ENCODE data around the gene PCDH1. TPM values are rescaled to one million over a fixed set of nuclear protein-coding genes. Genes with fewer than 3 reads are reported as not detected.

Gene PCDH1
- total and polyA plus RNA-seq, 2 of the 8 experiments (the other 6 are each of a cell fraction or from before 2014, with no cell fraction given): 101 to 102 TPM

DNA sequence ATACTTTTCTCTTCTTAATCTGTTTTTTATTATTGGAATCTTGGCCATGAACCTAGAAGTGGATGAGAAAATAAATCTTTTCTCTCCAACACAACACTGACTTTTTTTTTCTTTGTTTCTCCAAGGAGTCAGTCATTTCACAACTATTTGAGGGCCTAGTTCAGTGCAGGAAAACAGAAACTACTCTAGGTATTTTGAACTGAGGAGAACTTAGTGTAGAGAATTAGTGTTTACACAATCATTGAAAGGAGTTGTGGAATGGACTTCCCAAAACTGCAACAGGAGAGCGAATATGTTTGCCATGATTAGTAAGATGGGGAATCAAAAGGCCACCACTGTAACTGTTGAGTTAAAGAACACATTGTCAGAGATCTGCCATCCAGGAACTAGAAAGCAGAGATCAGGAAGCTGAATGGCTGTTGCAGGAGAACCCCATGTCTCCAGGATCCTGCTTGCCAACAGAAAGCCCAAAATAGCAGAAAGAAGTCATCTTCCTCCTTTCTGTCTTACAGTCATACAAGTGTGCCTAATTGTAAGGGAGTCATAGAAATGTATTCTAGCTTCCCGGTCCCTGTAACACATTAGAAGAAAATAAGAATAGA lies 20.3 kb upstream of the PCDH1 start:
- 96% methylated on average over 2 of the region's 2 CpGs; no CpG with 5 or more reads in 1 of the 2 experiments for WGBS, 2 experiments (ENCODE audit: extremely low coverage in 1 of 2, insufficient coverage in 1 of 2, insufficient read length in 1 of 2, insufficient replicate concordance in 2 of 2, low coverage in 1 of 2, low lambda C conversion rate in 2 of 2, missing lambda C conversion rate in 1 of 2)
- H3K9ac ChIP-seq (replicated peaks in 1 of 4; ENCODE audit: extremely low read depth in 1 of 4, low read depth in 3 of 4, low read length in 3 of 4): no peak overlapping the region
- H3K4me1 ChIP-seq (replicated peaks in 1 of 4; ENCODE audit: control insufficient read depth in 3 of 4, insufficient read depth in 4 of 4, low read length in 3 of 4): no peaks in the 10 kb centered on the region
- H3K27ac ChIP-seq (ENCODE audit: low read depth, low read length): no peak overlapping the region
- no peak overlapping the region for H2BK20ac ChIP-seq (ENCODE audit: low read length)
- no peak overlapping the region for H3K56ac ChIP-seq (replicated peaks; ENCODE audit: insufficient read length, low read depth, low read length)
- no peaks in the 10 kb centered on the region for H3K27me3 ChIP-seq (replicated peaks in 1 of 4; ENCODE audit: control insufficient read depth in 3 of 4, extremely low read depth in 1 of 4, insufficient read depth in 3 of 4, low read length in 3 of 4)
- no peaks in the 10 kb centered on the region for H3K9me3 ChIP-seq (ENCODE audit: insufficient read depth in 2 of 2, low read depth in 1 of 2, low read length in 1 of 2)
- no peak overlapping the region for H4K8ac ChIP-seq (ENCODE audit: extremely low read depth, insufficient read depth, low read length)
- H2AK5ac ChIP-seq (ENCODE audit: low read depth, low read length): no peak overlapping the region
- no peak overlapping the region for H2BK12ac ChIP-seq (ENCODE audit: low read depth, low read length)
- ChIA-PET POLR2A (ENCODE audit: partially characterized antibody) (interaction anchor here (0.6 to 2.1 kb wide), 4 partner anchors 17 to 280 kb away, joined by 3 to 5 read pairs (median 4); partner anchors contain the start of gene PCDH1), CTCF (ENCODE audit: partially characterized antibody) (interaction anchor here (0.9 to 2.1 kb wide), 4 partner anchors 9 to 197 kb away, joined by 3 to 11 read pairs (median 3); no protein-coding TSS in a partner anchor)
- H2AFZ ChIP-seq (ENCODE audit: low read length): no peak overlapping the region
- no peak overlapping the region for H4K5ac ChIP-seq (ENCODE audit: insufficient read length, low read depth, low read length)
- H3K36me3 ChIP-seq (ENCODE audit: control insufficient read depth in 2 of 4, insufficient read depth in 4 of 4, low read length in 3 of 4): no peaks in the 10 kb centered on the region
- H3K4me3 ChIP-seq (ENCODE audit: extremely low read depth in 1 of 4, insufficient read depth in 2 of 4, low read depth in 3 of 4, low read length in 4 of 4): no peak overlapping the region
- no peak overlapping the region for H3K4ac ChIP-seq (replicated peaks; ENCODE audit: insufficient read length, low read depth, low read length)
- DNase-seq (ENCODE audit: low read depth in 1 of 2, low spot score in 2 of 2): no peak
- H2BK15ac ChIP-seq (ENCODE audit: low read length): no peak overlapping the region
- H4K91ac ChIP-seq (replicated peaks; ENCODE audit: insufficient read length, low read length): no peak overlapping the region
- no peak overlapping the region for H2BK120ac ChIP-seq (replicated peaks; ENCODE audit: low read depth, low read length)
- H3K4me2 ChIP-seq (ENCODE audit: insufficient read depth in 1 of 2, low read depth in 2 of 2, low read length in 2 of 2): no peak overlapping the region
- no peak for FAIRE-seq
- no peaks in the 10 kb centered on the region for H3K79me1 ChIP-seq (ENCODE audit: low read depth, low read length)
- no peaks in the 10 kb centered on the region for H3K79me2 ChIP-seq (ENCODE audit: control insufficient read depth in 1 of 2, insufficient read depth in 2 of 2, low read length in 2 of 2)
- H3K14ac ChIP-seq (ENCODE audit: insufficient read length): no peak overlapping the region
- H3K18ac ChIP-seq (ENCODE audit: extremely low read depth, low read length): no peak overlapping the region
- no peak overlapping the region for H2BK5ac ChIP-seq (ENCODE audit: low read depth, low read length)
- no peaks in the 10 kb centered on the region for H3K23me2 ChIP-seq (ENCODE audit: low read depth, low read length)
- no peak overlapping the region for H3K23ac ChIP-seq (ENCODE audit: insufficient read length)
- H4K20me1 ChIP-seq (replicated peaks in 1 of 2; ENCODE audit: control insufficient read depth in 1 of 2, insufficient read depth in 2 of 2, low read length in 2 of 2): no peaks in the 10 kb centered on the region
- TF ChIP-seq SRF (IDR thresholded peaks at IDR 0.05; ENCODE audit: low read depth, low read length) (no peak), TBP (IDR thresholded peaks at IDR 0.05; ENCODE audit: low read depth, low read length) (no peak), GTF2F1 (IDR thresholded peaks at IDR 0.05; ENCODE audit: borderline replicate concordance, low read depth, low read length) (no peak), TAF1 (IDR thresholded peaks at IDR 0.05; ENCODE audit: low read depth, low read length) (no peak), RFX5 (IDR thresholded peaks at IDR 0.05; ENCODE audit: borderline replicate concordance, low read depth, low read length) (no peak), CHD1 (IDR thresholded peaks at IDR 0.05; ENCODE audit: low read depth, low read length) (no peak), ZNF274 (IDR thresholded peaks at IDR 0.05; ENCODE audit: borderline replicate concordance, extremely low read depth, low read length) (no peak), BRCA1 (IDR thresholded peaks at IDR 0.05; ENCODE audit: low read depth, low read length) (no peak), TAF7 (optimal IDR thresholded peaks at IDR 0.05; ENCODE audit: borderline replicate concordance, low read depth, low read length) (no peak), RAD21 (IDR thresholded peaks at IDR 0.05 in 1 of 2, conservative IDR thresholded peaks at IDR 0.05 in 1 of 2; ENCODE audit: low read depth in 2 of 2, low read length in 2 of 2) (no peak)
- TF ChIP-seq, protein P1, sequence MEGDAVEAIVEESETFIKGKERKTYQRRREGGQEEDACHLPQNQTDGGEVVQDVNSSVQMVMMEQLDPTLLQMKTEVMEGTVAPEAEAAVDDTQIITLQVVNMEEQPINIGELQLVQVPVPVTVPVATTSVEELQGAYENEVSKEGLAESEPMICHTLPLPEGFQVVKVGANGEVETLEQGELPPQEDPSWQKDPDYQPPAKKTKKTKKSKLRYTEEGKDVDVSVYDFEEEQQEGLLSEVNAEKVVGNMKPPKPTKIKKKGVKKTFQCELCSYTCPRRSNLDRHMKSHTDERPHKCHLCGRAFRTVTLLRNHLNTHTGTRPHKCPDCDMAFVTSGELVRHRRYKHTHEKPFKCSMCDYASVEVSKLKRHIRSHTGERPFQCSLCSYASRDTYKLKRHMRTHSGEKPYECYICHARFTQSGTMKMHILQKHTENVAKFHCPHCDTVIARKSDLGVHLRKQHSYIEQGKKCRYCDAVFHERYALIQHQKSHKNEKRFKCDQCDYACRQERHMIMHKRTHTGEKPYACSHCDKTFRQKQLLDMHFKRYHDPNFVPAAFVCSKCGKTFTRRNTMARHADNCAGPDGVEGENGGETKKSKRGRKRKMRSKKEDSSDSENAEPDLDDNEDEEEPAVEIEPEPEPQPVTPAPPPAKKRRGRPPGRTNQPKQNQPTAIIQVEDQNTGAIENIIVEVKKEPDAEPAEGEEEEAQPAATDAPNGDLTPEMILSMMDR (IDR thresholded peaks at IDR 0.05; ENCODE audit: control extremely low read depth in 1 of 3, insufficient read depth in 1 of 3, low read depth in 1 of 3, low read length in 3 of 3): no peak

Measured in H1 (cell line).